T-helper 1 cell treated with Interleukin-12 subunit alpha and Interleukin-12 subunit beta and Interleukin-4 antibody, amounts not matched to agents 30 μg/mL and 1 μg/mL, for 36 hours (primary cell): ENCODE results near the gene TAF1C.

Experiments used
- H3K27ac Mint-ChIP-seq: one replicate; pipeline ENCODE4 v1.8.0; 2021; ENCODE audit warnings: mild to moderate bottlenecking, mixed read lengths
- H3K27me3 Mint-ChIP-seq: one replicate; pipeline ENCODE4 v1.8.0; 2021; ENCODE audit warnings: low read depth, mixed read lengths
- H3K36me3 Mint-ChIP-seq: one replicate; pipeline ENCODE4 v1.8.0; 2021; ENCODE audit warnings: low read depth, mixed read lengths
- H3K4me1 Mint-ChIP-seq: one replicate; pipeline ENCODE4 v1.8.0; 2021; ENCODE audit warnings: low read depth, mixed read lengths
- H3K4me3 Mint-ChIP-seq: one replicate; pipeline ENCODE4 v1.8.0; 2021; ENCODE audit warnings: mild to moderate bottlenecking, moderate library complexity, mixed read lengths
- H3K9me3 Mint-ChIP-seq: one replicate; pipeline ENCODE4 v1.8.0; 2021; ENCODE audit warnings: mixed read lengths

The TAF1C gene

GRCh38 chr16:84183572-84183875 lies 3.3 kb downstream of the TAF1C start:
- H3K4me1 Mint-ChIP-seq, result peaks cover 16% of the 10 kb centered on the region
- H3K4me3 Mint-ChIP-seq, result no peak overlapping the region
- H3K36me3 Mint-ChIP-seq, result peaks cover 7% of the 10 kb centered on the region
- H3K27me3 Mint-ChIP-seq, result no peaks in the 10 kb centered on the region
- no peaks in the 10 kb centered on the region for H3K9me3 Mint-ChIP-seq
- no peak overlapping the region for H3K27ac Mint-ChIP-seq

GRCh38 chr16:84182680-84183571 lies 3.9 kb downstream of the TAF1C start:
- Mint-ChIP-seq H3K36me3 (peaks cover 9% of the 10 kb centered on the region), H3K4me3 (no peak overlapping the region), H3K27ac (no peak overlapping the region)

GRCh38 chr16:84182104-84182503 lies 4.8 kb downstream of the TAF1C start:
- Mint-ChIP-seq H3K27me3 (no peaks in the 10 kb centered on the region), H3K27ac (no peak overlapping the region), H3K4me3 (no peak overlapping the region), H3K9me3 (no peaks in the 10 kb centered on the region), H3K4me1 (peaks cover 15% of the 10 kb centered on the region), H3K36me3 (peaks cover 12% of the 10 kb centered on the region)

More at GRCh38 chr16:84182680-84183571, 3.9 kb downstream of the TAF1C start:
- peaks cover 16% of the 10 kb centered on the region for H3K4me1 Mint-ChIP-seq
- H3K9me3 Mint-ChIP-seq, result no peaks in the 10 kb centered on the region
- no peaks in the 10 kb centered on the region for H3K27me3 Mint-ChIP-seq

GRCh38 chr16:84181144-84181915 lies 5.5 kb downstream of the TAF1C start:
- Mint-ChIP-seq H3K27me3 (no peaks in the 10 kb centered on the region), H3K9me3 (no peaks in the 10 kb centered on the region), H3K27ac (no peak overlapping the region), H3K36me3 (peaks cover 12% of the 10 kb centered on the region), H3K4me3 (no peak overlapping the region), H3K4me1 (peaks cover 14% of the 10 kb centered on the region)

DNA sequence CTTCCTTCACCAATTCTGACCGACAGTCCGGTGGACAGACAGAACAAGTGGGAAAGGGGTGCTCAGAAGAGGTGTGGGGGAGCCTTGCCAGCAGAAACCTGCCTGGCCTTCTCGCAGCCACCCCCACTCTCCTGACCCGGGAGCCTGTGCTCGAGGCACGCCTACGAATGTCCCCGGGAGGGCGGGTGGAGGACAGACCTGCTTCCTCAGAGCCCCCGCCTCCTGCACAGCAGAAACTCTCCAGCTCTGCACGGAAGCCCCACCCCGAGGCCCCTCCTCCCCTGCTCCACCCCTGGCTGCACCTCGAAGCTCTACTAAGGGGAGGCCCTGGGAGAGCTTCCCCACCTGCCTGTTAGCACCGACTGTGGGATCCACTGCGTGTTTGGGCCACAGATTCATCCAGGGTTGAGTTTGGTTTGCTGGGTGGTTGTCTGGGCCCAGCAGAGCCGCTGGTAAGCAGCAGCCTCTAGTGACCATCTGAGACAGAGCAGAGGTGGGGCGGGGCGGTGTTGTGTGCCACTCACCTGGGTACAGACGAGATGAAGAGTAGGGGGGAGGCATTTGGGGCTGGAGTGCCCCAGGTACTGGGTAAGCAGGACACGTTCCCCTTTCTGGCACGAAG lies 6.2 kb downstream of the TAF1C start:
- Mint-ChIP-seq H3K27me3 (no peaks in the 10 kb centered on the region), H3K36me3 (peaks cover 12% of the 10 kb centered on the region), H3K9me3 (no peaks in the 10 kb centered on the region), H3K4me3 (no peak overlapping the region), H3K4me1 (peaks cover 7% of the 10 kb centered on the region), H3K27ac (no peak overlapping the region)

- Mint-ChIP-seq H3K27me3 (no peaks in the 10 kb centered on the region), H3K9me3 (no peaks in the 10 kb centered on the region), H3K36me3 (peaks cover 10% of the 10 kb centered on the region), H3K4me3 (no peak overlapping the region), H3K4me1 (peaks cover under 1% of the 10 kb centered on the region), H3K27ac (no peak overlapping the region)
These were observed 7.1 kb downstream of the TAF1C start for GRCh38 chr16:84179612-84180320.

- no peak overlapping the region for H3K27ac Mint-ChIP-seq
These were observed 7.8 kb downstream of the TAF1C start for GRCh38 chr16:84178892-84179611.

GRCh38 chr16:84178146-84178765 lies 8.6 kb downstream of the TAF1C start:
- H3K27ac Mint-ChIP-seq, result no peak overlapping the region
- H3K4me3 Mint-ChIP-seq, result no peak overlapping the region
- H3K4me1 Mint-ChIP-seq, result no peaks in the 10 kb centered on the region
- peaks cover 5% of the 10 kb centered on the region for H3K36me3 Mint-ChIP-seq
- no peaks in the 10 kb centered on the region for H3K9me3 Mint-ChIP-seq
- H3K27me3 Mint-ChIP-seq, result no peaks in the 10 kb centered on the region

More at GRCh38 chr16:84178892-84179611, 7.8 kb downstream of the TAF1C start:
- no peaks in the 10 kb centered on the region for H3K9me3 Mint-ChIP-seq
- H3K4me3 Mint-ChIP-seq, result no peak overlapping the region
- H3K36me3 Mint-ChIP-seq, result peaks cover 10% of the 10 kb centered on the region
- no peaks in the 10 kb centered on the region for H3K4me1 Mint-ChIP-seq
- no peaks in the 10 kb centered on the region for H3K27me3 Mint-ChIP-seq

DNA sequence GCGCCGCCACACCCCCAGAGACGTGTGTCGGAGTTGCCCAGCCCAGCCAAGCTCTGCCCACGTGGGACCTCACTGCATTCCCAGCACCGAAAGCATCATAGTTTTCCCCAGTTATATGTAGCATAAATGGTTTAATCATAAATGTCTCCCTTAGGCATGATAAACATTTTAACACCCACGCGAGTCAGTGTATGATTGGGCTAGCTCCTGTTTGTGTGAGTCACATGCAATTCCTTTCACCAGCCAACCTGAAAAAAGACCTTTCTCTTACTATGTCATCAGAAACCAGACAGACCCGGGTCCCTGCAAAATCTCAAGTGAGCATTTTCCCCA lies 9.2 kb downstream of the TAF1C start:
- H3K27ac Mint-ChIP-seq, result no peak overlapping the region
- peaks cover 5% of the 10 kb centered on the region for H3K36me3 Mint-ChIP-seq
- H3K4me3 Mint-ChIP-seq, result no peak overlapping the region
- no peaks in the 10 kb centered on the region for H3K27me3 Mint-ChIP-seq
- no peaks in the 10 kb centered on the region for H3K9me3 Mint-ChIP-seq
- H3K4me1 Mint-ChIP-seq, result no peaks in the 10 kb centered on the region

DNA sequence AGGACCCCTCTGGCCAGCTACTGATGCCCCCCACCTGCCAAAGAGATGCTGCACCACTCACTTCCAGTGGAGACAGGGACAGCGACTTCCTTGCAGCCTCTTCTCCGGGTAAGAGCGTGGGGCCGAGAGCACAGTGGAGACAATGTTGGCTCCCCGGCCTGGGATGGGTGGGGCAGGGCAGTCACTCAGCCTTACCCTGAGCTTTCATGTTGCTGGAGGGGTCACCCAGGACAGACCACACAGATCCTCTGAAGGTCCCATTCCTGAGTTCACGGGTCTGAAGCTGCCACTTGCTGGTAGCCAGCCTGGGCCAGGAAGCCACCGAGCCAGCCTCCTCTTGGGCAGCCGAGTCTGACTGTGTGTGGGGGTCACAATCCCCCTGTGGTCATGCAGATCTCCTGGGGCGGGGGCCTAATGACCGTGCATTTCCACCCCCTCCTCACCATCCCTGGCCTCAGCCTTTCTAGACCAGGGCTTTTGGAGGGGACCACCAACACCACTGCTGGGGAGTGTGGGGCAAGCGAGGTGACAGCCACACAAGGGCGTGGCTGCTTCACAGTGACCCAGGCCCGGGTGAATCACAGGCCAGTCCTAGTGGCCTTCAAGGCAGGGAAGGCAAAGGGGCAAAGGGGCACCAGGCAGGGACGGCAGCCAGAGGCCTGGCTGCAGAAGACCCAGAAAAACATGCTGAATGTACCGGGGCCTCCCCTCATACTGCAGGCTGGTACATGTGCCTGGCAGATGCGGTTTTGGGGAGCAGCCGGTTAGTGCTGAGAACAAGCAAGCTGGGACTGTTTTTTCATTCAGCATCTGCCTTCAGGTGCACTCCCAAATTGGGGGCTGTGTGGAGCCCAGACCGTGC lies 10.4 kb downstream of the TAF1C start:
- Mint-ChIP-seq H3K4me3 (no peak overlapping the region), H3K4me1 (no peaks in the 10 kb centered on the region), H3K27ac (no peak overlapping the region)

DNA sequence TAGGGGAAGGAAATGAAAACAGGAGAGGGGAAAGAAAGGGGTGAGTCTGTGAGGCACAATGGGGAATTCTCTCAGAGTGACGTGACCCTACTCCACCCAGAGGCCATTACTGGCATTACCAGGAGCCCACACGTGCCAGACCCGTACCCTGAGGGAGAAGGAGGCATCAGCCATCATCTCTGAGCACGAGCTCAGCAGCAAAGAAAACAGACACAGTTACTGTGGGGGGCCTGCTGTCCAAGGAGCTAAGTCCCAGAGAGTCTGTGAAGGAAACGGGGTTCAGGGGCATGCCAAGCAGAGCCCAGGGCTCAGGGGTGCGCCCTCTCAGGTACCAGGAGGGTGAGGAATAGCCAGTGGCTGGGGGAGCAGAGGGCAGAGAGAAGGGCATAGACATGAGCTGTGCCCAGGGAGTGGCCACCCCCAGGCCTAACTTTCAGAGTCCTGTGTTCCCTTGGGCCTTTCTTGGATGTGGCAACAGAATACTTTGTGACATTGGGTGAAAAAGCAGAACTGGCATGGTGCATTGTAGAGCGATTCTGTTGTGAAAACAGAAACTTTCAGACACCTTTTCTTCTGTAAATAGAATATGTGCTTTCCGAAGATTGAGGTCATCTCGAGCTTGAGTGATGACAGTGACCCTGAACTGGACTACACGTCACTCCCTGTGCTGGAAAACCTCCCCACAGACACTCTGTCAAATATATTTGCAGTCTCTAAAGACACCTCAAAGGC lies 11.3 kb downstream of the TAF1C start:
- H3K9me3 Mint-ChIP-seq, result no peaks in the 10 kb centered on the region
- no peak overlapping the region for H3K4me3 Mint-ChIP-seq
- H3K4me1 Mint-ChIP-seq, result no peaks in the 10 kb centered on the region
- H3K27ac Mint-ChIP-seq, result no peak overlapping the region
- no peaks in the 10 kb centered on the region for H3K27me3 Mint-ChIP-seq
- H3K36me3 Mint-ChIP-seq, result peaks cover 5% of the 10 kb centered on the region

More for the DNA sequence above, 10.4 kb downstream of the TAF1C start:
- peaks cover 5% of the 10 kb centered on the region for H3K36me3 Mint-ChIP-seq
- H3K9me3 Mint-ChIP-seq, result no peaks in the 10 kb centered on the region
- H3K27me3 Mint-ChIP-seq, result no peaks in the 10 kb centered on the region

DNA sequence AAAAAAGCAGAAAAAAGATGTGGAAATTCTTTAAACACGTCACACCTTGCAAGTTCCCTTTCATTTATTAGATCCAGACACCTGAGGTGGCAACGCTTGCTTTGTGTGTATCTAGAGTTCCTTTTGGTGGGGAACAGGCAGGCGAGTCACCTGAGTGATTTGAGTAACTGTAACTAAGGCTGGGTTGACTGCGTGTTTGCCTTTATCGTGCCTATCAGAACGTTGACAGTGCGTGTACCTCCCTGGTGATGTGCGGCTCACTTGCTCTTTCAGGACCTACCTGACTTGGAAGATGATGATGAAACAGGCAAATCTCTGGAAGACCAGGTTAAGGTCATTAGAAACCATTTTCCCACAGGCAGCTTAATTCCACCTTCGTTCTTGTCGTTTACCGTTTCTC lies 12.5 kb downstream of the TAF1C start:
- Mint-ChIP-seq H3K9me3 (no peaks in the 10 kb centered on the region), H3K27ac (no peak overlapping the region), H3K4me1 (no peaks in the 10 kb centered on the region), H3K36me3 (peaks cover 5% of the 10 kb centered on the region), H3K27me3 (no peaks in the 10 kb centered on the region), H3K4me3 (no peak overlapping the region)
